HG03025 (cell line): ENCODE results near the gene TRIP13.

ENCODE experiments used
- ATAC-seq: cut with Tn5 transposase; IDR thresholded peaks from one replicate; pipeline ENCODE4 v1.9.1; 2021; ENCODE audit warnings: mild to moderate bottlenecking, moderate library complexity; ENCODE audit not compliant: unreplicated experiment, low FRiP score

TRIP13 gene

GRCh38 chr5:854966-855743 is 37.5 kb upstream of the TRIP13 start:
- ATAC-seq, result no peak

- ATAC-seq, result no peak
Observed at GRCh38 chr5:855771-856530, 36.7 kb upstream of the TRIP13 start.

DNA sequence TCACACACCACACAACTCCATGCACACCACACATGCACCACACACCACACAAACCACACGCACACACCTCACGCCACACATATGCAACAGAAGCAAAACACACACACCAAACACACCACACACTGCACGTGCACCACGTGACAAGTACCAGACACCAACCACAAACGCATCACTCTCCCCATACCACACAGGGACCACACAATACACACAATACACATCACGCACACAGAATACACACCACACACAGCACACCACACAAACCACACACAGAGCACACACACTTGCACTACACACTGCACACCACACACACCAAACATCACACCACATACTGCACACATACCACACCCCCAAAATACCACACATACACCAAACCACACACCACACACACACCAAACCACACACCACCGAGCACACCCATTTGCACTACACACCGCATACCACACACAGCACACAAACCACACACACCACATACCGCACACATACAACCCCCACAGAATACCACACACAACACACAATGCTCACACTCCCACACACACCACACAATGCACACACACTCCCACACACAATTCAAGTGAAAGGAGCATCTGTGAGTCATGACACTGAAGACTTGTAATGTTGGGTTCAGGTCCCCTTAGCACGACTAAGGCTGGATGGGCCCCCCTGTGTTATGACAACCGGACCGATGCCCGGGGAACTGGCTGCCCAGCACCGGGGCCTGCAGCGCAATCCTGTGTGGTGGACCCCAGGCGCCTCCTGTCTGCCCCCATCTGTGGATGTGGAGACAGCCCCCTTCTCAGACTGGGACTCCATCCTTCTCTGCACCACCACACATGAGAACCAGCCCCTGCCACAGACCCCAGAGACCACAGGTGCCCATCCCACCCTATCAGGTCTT is 35.9 kb upstream of the TRIP13 start:
- no peak for ATAC-seq

DNA sequence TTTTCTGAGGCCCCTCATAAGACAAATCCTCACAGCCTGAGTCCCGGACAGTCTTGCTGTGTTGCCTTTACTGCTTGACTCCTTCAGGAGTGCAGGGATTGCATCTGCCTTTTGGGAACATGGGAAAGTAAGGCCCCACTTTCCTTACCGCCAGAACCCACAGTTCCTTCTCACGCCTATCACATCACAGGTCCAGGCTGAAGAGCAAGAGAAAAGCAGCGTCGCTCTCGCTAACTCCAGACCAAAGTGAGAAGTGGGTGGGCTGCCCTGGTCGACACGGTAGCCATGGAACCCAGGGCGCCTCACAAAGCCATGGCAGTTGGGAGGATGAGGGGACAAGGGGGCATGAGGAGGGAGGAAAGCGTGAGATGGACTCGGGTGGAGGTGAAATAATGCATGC is 34.0 kb upstream of the TRIP13 start:
- no peak for ATAC-seq

DNA sequence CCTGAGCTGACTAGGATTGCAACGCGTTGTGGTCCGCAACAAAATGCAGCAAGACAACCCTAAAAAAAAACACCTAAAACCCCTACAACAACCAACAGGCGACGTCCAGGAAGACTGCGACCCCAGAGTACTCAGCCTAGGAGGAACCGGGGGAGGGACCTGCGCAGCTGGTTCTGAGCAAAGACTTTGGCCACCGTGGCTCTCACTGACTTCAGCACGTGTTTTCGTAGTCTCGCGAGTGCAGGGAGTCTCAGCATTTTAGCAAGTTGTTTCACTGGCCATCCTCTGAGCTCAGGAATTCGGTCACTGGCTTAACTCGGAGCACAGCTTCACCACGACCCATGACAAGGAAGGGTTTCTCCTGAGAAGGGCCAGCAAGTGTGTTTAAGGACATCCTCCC is 33.3 kb upstream of the TRIP13 start:
- ATAC-seq, result no peak

- no peak for ATAC-seq
Observed at GRCh38 chr5:859798-860296, 32.8 kb upstream of the TRIP13 start.

GRCh38 chr5:860506-861150 is 32.1 kb upstream of the TRIP13 start:
- ATAC-seq, result no peak

GRCh38 chr5:861442-862366 is 31.0 kb upstream of the TRIP13 start:
- ATAC-seq, result no peak

DNA sequence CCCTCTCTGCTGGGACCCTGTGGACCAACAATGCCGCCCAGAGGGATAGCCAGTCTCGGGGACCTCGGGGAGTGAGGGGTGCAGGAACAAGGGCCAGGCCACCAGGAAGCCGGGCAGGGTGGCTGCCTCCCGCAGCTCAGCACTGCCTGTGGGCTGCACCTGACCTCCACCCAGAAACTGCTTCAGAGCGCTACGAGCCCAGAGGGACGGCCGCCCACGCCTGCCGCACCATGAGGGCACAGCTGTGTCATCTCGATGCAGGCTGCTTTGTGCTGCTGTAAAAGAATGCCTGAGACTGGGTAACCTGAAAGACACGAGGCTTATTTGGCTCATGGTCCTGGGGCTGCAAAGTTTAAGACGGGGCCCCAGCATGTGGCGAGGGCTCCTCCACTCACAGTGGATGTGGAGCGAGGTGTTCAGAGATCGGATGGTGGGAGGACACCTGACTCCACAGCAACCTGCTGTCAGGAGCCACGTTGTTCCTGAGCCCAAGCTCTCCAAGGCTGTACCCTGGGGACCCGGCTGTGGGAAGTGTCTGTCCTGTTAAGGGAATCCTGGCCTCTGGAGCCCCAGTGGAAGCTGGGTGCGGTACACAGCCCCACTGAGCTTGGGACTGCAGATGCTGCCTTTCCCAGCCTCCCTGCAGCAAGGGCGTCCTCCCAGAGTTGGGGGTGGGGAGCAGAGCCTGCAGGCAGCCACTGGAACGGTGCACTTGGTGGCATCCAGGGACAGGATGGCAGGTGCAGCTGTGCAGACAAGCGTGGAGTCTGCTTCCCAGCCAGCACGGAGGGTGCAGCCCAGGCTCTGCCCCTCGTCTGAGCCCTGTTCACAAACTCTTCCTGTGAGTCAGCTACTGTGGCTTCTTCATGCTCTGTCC is 30.1 kb upstream of the TRIP13 start:
- ATAC-seq, result no peak

GRCh38 chr5:863244-863805 is 29.4 kb upstream of the TRIP13 start:
- ATAC-seq, result no peak

DNA sequence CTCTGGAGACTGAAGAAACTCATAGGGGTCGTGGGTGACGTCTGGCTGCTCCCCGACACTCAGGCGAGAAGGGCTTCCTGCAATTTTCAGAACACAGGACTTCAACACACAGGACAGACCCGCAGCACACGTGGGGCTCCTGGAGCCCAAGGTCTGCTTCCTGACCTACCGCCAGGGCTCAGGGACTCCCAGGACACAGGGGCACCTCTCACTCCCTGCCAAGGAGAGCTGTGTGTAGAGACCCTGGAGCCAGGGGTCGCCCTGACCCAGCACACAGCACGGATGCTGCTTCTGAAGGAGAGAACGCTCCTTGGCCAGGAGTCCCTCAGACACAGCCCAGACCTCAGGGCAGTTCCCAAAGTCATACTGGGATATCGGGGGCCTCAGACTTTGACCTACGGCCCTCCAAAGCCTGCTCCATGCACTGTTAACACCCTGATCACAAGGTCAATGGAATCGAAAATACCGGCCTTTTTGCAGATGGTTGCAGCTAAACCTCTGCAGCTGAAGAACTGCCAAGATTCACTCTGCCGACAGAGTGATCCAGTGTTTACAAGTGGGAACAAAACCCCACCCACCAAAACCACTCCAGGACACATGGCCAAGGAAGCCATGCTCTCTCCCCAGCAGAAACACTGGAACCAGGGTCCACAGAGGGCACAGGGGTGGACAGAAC is 28.1 kb upstream of the TRIP13 start:
- no peak for ATAC-seq

DNA sequence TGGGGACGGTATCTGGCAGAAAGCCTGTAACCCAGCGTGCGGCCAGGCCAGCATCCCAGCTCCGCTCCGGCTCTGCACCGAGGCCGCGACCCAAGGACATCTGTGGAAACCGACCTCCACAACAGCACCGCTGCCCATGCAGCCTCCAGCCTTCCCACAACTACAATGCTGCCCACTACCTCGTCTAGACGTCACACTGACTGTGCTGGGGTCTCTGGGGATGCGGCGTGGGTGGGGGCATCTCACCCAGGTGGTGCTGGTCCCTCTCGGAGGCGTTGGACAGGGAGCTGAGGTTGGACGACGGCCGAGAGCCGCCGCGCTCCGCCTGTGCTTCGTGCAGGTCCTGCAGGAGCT is 27.5 kb upstream of the TRIP13 start:
- no peak for ATAC-seq

DNA sequence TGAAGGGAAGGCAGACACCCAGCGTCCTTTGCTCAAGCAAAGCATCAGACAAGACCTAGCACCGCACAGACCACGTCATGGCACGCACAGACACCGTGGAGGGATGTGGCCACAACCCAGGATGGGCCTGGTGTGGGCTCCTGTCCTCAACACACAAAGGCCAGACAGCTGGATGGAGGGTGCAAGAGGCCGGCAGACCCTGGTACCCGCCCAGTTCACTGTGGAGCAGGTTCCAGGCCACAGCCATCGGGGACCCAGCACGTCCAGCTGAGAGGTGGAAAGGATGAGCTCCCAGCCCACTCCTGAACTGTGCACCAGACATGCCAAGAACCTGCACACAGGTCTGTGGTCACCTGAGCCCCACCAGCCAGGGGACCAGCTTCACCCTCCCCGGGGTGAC is 26.9 kb upstream of the TRIP13 start:
- ATAC-seq, result no peak

- ATAC-seq, result no peak
Observed at GRCh38 chr5:867300-867870, 25.3 kb upstream of the TRIP13 start.

GRCh38 chr5:868428-869135 is 24.1 kb upstream of the TRIP13 start:
- ATAC-seq, result no peak

- no peak for ATAC-seq
Observed at GRCh38 chr5:870956-871355, 21.7 kb upstream of the TRIP13 start.
